IPS-18a (cell line): Measurements from ENCODE around the gene TPH2.

ENCODE experiments used
- H3K27ac ChIP-seq: one replicate; pipeline ENCODE4 v1.5.1; 2013; ENCODE audit warnings: low read length
- H3K27me3 ChIP-seq: one replicate; pipeline ENCODE4 v1.6.1; 2013; ENCODE audit warnings: mild to moderate bottlenecking, low read length; ENCODE audit not compliant: control insufficient read depth, insufficient read depth
- H3K36me3 ChIP-seq: one replicate; pipeline ENCODE4 v1.6.1; 2013; ENCODE audit warnings: low read depth, low read length; ENCODE audit not compliant: control insufficient read depth
- H3K4me1 ChIP-seq: one replicate; pipeline ENCODE4 v1.6.1; 2013; ENCODE audit warnings: low read depth, low read length; ENCODE audit not compliant: control insufficient read depth
- H3K4me3 ChIP-seq: one replicate; pipeline ENCODE4 v1.5.1; 2013; ENCODE audit warnings: low read length
- H3K9ac ChIP-seq: one replicate; pipeline ENCODE4 v1.6.1; 2013; ENCODE audit warnings: mild to moderate bottlenecking, low read length, moderate library complexity
- H3K9me3 ChIP-seq: one replicate; pipeline ENCODE4 v1.6.1; 2013; ENCODE audit warnings: low read depth, low read length; ENCODE audit not compliant: control insufficient read depth

The TPH2 gene

DNA sequence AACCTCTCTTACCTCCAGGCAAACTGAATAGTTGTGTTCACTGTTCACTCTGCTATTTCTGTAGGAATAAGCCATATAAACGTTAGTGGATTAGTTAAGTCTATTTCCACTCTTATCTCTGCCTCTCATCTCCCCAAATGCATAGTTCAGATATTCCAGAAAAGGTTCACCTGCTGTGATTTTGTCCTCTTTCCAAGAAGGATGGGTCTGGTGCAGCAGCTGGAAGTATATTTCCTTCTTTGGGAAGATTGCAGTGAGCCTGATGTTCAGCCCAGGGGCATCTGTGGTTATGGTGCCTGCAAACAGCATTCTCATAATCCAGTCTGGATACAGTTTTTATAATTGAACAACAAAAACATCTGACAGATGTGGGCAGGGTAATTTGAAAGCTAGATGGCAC, 97.7 kb downstream of the TPH2 start:
- H3K9me3 ChIP-seq, result no peaks in the 10 kb centered on the region
- H3K9ac ChIP-seq, result no peak overlapping the region
- H3K36me3 ChIP-seq, result no peaks in the 10 kb centered on the region
- no peaks in the 10 kb centered on the region for H3K27me3 ChIP-seq
- H3K4me1 ChIP-seq, result peaks cover 13% of the 10 kb centered on the region
- H3K4me3 ChIP-seq, result no peak overlapping the region
- H3K27ac ChIP-seq, result no peak overlapping the region

DNA sequence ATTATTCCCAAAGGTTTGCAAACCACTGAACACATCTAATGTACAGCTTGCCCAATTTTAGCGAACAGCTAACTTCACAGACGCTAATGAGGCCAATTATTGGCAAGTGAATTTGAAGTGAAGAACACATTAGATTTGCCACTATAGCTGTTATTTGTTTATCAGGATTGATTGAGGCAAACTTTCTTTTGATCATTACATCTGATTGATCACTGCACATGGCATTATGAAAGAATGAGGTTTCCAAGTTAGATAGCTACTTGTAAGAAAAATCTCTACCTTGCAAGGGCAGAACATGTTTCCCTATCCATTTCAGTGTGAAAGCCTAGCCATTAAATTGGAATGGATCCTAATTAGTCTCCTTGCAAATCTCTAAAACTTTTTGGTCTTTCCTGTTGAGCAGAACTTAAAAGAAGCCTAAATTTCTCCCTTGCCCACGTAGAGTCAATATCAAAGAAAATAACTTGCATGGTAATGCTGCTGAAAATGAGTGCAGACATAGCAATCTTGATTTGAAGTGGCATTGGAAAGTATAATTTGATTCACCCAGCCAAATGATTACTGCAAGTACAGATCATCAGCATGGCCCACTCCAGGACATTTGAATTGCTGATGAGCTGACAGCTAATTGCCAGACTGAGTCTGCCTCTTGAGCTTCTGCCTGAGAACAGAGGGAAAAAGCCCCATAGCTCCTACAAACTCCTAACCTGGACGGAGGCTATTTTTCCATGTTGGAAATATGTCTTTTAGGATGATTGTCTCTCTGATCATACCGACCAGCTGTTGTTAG, 98.6 kb downstream of the TPH2 start:
- Histone ChIP-seq H3K36me3 (no peaks in the 10 kb centered on the region), H3K27me3 (no peaks in the 10 kb centered on the region), H3K4me3 (no peak overlapping the region), H3K27ac (no peak overlapping the region), H3K4me1 (peaks cover 13% of the 10 kb centered on the region), H3K9me3 (no peaks in the 10 kb centered on the region), H3K9ac (no peak overlapping the region)

DNA sequence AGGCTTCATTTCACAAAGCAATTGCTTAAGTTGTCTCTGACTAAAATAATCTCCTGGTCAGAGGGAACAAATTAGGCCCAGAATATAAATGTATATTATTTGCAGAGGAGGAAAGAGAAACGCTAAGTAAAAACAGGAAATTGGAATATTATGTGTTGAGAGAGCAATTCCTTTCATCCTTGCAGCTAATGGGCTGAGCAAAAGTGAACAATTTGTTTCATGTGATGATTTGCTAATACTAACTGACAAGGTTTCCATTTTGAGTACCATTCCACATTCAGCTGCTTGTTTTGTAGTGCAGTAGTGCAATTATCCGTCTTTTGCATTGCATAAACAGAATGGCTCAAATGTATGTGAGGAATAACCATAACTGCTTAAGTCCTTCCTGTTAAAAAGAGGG, 103.2 kb downstream of the TPH2 start:
- H3K4me1 ChIP-seq, result no peaks in the 10 kb centered on the region
- no peaks in the 10 kb centered on the region for H3K27me3 ChIP-seq
- no peak overlapping the region for H3K9ac ChIP-seq
- H3K4me3 ChIP-seq, result no peak overlapping the region
- H3K27ac ChIP-seq, result no peak overlapping the region
- H3K9me3 ChIP-seq, result no peaks in the 10 kb centered on the region
- no peaks in the 10 kb centered on the region for H3K36me3 ChIP-seq

DNA sequence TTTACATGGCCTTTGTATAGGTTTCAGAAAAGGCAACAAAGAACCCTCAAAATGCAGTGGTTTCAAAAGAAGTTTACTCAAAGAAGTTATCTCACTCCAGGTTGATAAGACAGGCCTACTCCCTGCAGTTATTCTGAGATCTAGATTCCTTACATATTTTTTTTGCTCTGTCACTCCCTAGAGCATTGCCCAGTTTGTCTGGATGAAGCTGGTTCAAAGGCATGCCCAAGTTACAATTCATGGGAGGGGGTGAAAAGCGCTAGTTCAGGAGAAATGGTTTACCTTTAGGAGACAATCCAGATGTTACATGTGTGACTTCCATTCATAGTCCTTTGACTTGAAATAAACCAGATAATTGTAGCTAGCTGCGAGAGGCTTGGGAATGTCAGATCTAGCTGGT, 115.0 kb downstream of the TPH2 start:
- no peaks in the 10 kb centered on the region for H3K4me1 ChIP-seq
- no peak overlapping the region for H3K27ac ChIP-seq
- no peak overlapping the region for H3K9ac ChIP-seq
- H3K36me3 ChIP-seq, result no peaks in the 10 kb centered on the region
- no peaks in the 10 kb centered on the region for H3K27me3 ChIP-seq
- H3K9me3 ChIP-seq, result no peaks in the 10 kb centered on the region
- H3K4me3 ChIP-seq, result no peak overlapping the region

DNA sequence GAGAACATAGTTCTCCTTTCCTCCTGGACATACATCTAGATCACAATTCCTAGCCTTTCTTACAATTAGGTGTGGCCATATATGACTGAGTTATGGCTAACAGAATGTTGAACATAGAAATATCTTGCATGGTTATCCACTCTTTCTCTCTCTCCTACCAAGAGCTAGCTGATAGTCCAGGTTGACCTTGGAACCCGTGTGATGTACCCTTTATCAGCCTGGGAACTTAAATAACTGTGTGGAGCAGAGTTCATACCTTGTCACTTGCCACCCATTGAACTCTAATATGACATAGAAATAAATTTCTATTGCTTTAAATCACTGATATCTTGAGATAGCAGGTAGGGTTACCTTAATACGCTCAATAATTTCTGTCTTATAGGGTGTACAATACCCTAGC, 115.9 kb downstream of the TPH2 start:
- no peaks in the 10 kb centered on the region for H3K4me1 ChIP-seq
- no peaks in the 10 kb centered on the region for H3K9me3 ChIP-seq
- no peak overlapping the region for H3K9ac ChIP-seq
- H3K27ac ChIP-seq, result no peak overlapping the region
- no peaks in the 10 kb centered on the region for H3K27me3 ChIP-seq
- no peaks in the 10 kb centered on the region for H3K36me3 ChIP-seq
- no peak overlapping the region for H3K4me3 ChIP-seq

DNA sequence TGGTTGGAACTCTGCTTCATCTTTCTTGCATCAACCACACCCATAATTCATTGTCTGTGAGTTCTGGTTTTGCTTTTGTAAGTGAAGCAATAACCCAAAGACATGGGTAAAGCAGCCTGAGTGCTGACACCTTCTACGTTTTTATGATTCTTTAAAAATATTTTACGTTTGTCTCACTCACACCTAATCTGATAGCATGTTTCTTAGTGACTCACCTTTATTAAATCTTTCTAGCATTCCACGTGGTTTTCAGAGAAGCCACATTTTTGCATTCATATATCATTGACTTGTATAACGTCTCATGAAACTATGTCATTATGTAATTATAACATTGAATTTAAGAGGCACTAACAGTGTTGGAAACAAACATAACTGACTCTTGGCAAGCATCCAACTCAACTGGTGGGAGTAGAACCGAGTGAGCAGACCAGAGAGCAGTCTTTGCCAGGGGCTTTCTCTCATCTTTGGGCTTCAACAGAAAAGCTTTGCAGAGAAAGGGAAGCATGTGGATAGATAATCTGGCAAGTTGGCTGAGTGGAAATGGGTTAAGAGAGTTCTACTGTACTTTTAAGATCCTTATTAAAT, 118.8 kb downstream of the TPH2 start:
- Histone ChIP-seq H3K9ac (no peak overlapping the region), H3K27ac (no peak overlapping the region), H3K4me3 (no peak overlapping the region), H3K9me3 (no peaks in the 10 kb centered on the region), H3K36me3 (no peaks in the 10 kb centered on the region), H3K4me1 (no peaks in the 10 kb centered on the region), H3K27me3 (no peaks in the 10 kb centered on the region)

DNA sequence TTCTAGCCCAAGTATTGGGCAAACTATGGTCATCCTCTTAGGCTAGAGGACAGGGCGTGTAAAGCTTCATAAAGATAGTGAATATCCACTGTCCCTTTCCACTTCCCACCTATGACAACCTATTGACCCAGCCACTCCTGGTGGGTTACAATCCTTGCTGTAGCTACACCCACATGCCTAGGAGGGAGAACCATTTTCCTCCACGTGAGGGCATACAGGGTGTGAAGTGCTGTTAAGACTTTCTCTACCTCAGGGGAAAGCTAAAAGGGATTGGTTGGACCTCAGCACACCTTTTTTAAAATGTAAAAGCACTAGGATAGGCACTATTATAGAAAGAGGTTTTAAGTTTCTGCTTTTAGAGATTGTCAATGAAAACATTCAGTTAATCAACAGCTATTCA, 124.4 kb downstream of the TPH2 start:
- no peak overlapping the region for H3K9ac ChIP-seq
- H3K4me3 ChIP-seq, result no peak overlapping the region
- no peaks in the 10 kb centered on the region for H3K27me3 ChIP-seq
- H3K36me3 ChIP-seq, result no peaks in the 10 kb centered on the region
- no peaks in the 10 kb centered on the region for H3K9me3 ChIP-seq
- H3K4me1 ChIP-seq, result no peaks in the 10 kb centered on the region
- H3K27ac ChIP-seq, result no peak overlapping the region

DNA sequence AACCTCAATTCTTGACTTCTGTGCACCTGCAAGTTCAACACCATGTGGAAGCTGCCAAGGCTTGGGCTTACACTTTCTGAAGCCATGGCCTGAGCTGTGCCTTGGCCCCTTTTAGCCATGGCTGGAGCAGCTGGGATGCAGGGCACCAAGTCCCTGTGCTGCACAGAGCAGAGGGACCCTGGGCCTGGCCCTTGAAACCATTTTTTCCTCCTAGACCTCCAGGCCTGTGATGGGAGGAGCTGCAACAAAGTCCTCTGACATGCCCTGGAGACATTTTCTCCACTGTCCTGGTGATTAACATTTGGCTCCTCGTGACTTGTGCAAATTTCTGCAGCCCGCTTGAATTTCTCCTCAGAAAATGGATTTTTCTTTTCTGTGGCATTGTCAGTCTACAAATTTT, 132.4 kb downstream of the TPH2 start:
- Histone ChIP-seq H3K27me3 (no peaks in the 10 kb centered on the region), H3K27ac (no peak overlapping the region), H3K9ac (no peak overlapping the region), H3K4me1 (no peaks in the 10 kb centered on the region), H3K36me3 (no peaks in the 10 kb centered on the region), H3K9me3 (peaks cover 5% of the 10 kb centered on the region), H3K4me3 (no peak overlapping the region)

DNA sequence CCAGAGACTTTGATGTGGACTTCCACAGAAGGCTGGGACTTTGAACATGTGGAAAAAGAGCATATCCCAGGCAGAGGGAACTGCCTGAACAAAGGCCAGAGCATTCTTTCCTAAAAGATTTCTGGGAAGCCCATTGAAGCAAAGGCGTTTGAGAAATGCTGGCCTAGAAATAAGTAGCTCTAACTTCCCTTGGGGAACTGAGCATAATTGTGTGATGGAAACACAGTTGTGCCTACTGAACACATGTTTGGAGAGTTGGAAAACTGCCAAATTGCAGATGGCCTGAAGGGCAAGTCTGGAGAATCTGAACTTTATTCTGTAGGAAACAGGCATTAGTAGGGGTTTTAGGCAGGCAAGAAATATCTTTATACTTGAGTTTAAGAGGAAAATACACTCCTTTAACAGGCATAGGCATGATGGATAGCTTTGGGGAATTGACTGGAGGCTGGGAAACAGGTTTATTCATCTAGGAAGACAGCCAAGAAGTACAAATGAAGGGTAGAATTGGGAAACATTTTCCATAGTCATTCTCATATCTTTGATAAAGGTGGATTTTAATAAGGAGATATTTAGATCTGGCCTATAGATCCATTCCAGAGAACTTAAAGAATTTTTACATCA, 134.1 kb downstream of the TPH2 start:
- H3K9ac ChIP-seq, result no peak overlapping the region
- H3K4me3 ChIP-seq, result no peak overlapping the region
- no peaks in the 10 kb centered on the region for H3K27me3 ChIP-seq
- H3K9me3 ChIP-seq, result peaks cover 5% of the 10 kb centered on the region
- no peaks in the 10 kb centered on the region for H3K4me1 ChIP-seq
- H3K27ac ChIP-seq, result no peak overlapping the region
- H3K36me3 ChIP-seq, result no peaks in the 10 kb centered on the region

DNA sequence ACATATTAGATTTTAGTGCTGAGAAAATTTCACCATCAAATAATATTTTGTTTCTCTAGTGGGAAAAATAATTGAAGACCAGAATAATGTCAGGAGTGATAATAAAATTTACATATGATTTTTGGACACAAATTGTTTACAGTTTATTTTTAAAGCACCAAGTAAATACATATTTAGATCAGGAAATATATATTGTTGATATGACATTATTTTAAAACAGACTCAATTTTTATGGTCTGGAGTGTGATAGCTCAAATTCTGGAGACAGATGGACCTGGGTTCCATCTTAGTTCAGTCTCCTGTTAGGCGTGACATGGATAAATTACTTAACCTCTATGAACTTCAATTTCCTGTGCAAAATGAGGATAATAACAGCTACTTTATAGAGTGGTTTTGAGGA, 135.4 kb downstream of the TPH2 start:
- Histone ChIP-seq H3K9me3 (peaks cover 5% of the 10 kb centered on the region), H3K27ac (no peak overlapping the region), H3K4me1 (no peaks in the 10 kb centered on the region), H3K4me3 (no peak overlapping the region), H3K9ac (no peak overlapping the region), H3K36me3 (no peaks in the 10 kb centered on the region), H3K27me3 (no peaks in the 10 kb centered on the region)

DNA sequence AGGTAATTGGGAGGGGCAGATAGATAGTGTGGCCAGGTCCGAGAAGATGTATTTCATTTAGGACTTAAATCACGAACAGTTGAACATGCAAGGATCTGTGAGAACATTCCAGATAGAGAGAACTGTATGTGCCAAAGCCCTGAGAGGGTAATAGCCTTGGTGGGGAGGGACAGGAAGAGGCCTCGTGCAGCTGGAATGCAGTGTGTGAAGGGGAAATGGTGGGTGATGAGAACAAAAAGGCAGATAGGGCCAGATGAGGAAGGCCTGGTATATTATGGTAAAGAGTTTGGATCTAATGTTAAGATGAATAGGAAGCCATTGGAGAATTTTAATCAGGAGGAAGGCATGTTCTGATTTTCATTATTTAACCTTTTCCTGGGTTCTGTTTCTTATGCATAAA, 136.3 kb downstream of the TPH2 start:
- H3K4me3 ChIP-seq, result no peak overlapping the region
- peaks cover 5% of the 10 kb centered on the region for H3K9me3 ChIP-seq
- H3K36me3 ChIP-seq, result no peaks in the 10 kb centered on the region
- H3K27ac ChIP-seq, result no peak overlapping the region
- H3K27me3 ChIP-seq, result no peaks in the 10 kb centered on the region
- H3K4me1 ChIP-seq, result no peaks in the 10 kb centered on the region
- H3K9ac ChIP-seq, result no peak overlapping the region

DNA sequence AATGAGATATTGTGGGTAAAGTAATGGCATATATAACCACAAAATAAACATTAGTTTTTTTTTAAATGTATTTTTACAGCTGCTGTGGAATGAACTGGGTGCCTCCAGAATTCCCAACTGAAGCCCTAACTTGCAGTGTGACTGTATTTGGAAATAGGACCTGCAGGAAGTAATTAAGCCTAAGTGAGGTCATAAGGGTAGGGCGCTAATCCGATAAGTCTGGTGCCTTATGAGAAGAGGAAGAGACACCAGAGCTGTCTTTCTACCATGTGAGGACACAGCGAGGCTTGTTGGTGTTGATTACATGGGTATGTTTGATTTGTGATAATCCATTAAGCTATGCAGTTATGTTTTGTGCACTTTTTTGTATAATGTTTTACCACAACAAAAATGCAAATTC, 136.8 kb downstream of the TPH2 start:
- H3K4me3 ChIP-seq, result no peak overlapping the region
- H3K36me3 ChIP-seq, result no peaks in the 10 kb centered on the region
- no peaks in the 10 kb centered on the region for H3K27me3 ChIP-seq
- no peak overlapping the region for H3K9ac ChIP-seq
- no peak overlapping the region for H3K27ac ChIP-seq
- H3K9me3 ChIP-seq, result peaks cover 5% of the 10 kb centered on the region
- no peaks in the 10 kb centered on the region for H3K4me1 ChIP-seq
